Stimulated activated naive B cell treated with anti-CD40 and anti-IgM and Interleukin-4, amounts not matched to agents 10 μg/mL and 1 μg/mL and 100 μg/mL, for 72 hours (primary cell): ENCODE data around the gene UBTD2.
A peak's percentile ranks its signal among the peaks of the same experiment; 100 is the strongest.
"Not testable (repeated sequence)": the region's sequence is repeated elsewhere in the genome, so short reads cannot be mapped to it uniquely, and the experiment has no call there.

Experiments used
- ATAC-seq, 2 donors: fragments of 150-1000 bp; cut with Tn5 transposase; replicated peaks; 2 replicates each; pipeline ENCODE4 v1.10.0; 2021; ENCODE audit warnings: moderate library complexity in 1 of 2
- DNase-seq: peaks from one replicate; pipeline ENCODE4 v3.0.0; 2021
- H3K27ac Mint-ChIP-seq: one replicate; pipeline ENCODE4 v1.8.0; 2022; ENCODE audit warnings: mild to moderate bottlenecking, mixed read lengths
- H3K27me3 Mint-ChIP-seq, 2 donors: one replicate each; pipeline ENCODE4 v1.8.0; 2022; ENCODE audit warnings: mixed read lengths in 2 of 2
- H3K36me3 Mint-ChIP-seq, 2 donors: one replicate each; pipeline ENCODE4 v1.8.0; 2022; ENCODE audit warnings: mixed read lengths in 2 of 2, mild to moderate bottlenecking in 1 of 2
- H3K4me1 Mint-ChIP-seq, 2 donors: one replicate each; pipeline ENCODE4 v1.8.0; 2022; ENCODE audit warnings: mixed read lengths in 2 of 2, mild to moderate bottlenecking in 1 of 2
- H3K4me3 Mint-ChIP-seq, 2 donors: one replicate each; pipeline ENCODE4 v1.8.0; 2022; ENCODE audit warnings: mild to moderate bottlenecking in 2 of 2, mixed read lengths in 2 of 2, moderate library complexity in 1 of 2
- H3K9me3 Mint-ChIP-seq, 2 donors: one replicate each; pipeline ENCODE4 v1.8.0; 2022; ENCODE audit warnings: mixed read lengths in 2 of 2, mild to moderate bottlenecking in 1 of 2

Gene UBTD2

GRCh38 chr5:172213126-172213525 is 70.4 kb downstream of the UBTD2 start:
- Mint-ChIP-seq H3K36me3 (peaks cover 37 to 47% of the 10 kb centered on the region in 2 donors), H3K4me3 (no peak overlapping the region), H3K9me3 (no peaks in the 10 kb centered on the region), H3K27me3 (no peaks in the 10 kb centered on the region), H3K27ac (no peak overlapping the region), H3K4me1 (peaks cover 0 to 13% of the 10 kb centered on the region in 2 donors)
- ATAC-seq (no peak), DNase-seq (no peak)

- Mint-ChIP-seq H3K27ac (peak overlapping the region; percentile 11), H3K36me3 (peaks cover 32 to 47% of the 10 kb centered on the region in 2 donors), H3K27me3 (no peaks in the 10 kb centered on the region), H3K4me3 (no peak overlapping the region), H3K9me3 (no peaks in the 10 kb centered on the region), H3K4me1 (peaks cover 0 to 21% of the 10 kb centered on the region in 2 donors)
- no peak for ATAC-seq
- DNase-seq = no peak
These were observed 71.9 kb downstream of the UBTD2 start for GRCh38 chr5:172211676-172212075.

GRCh38 chr5:172209714-172210113 is 73.8 kb downstream of the UBTD2 start:
- Mint-ChIP-seq H3K36me3 (peaks cover 22 to 38% of the 10 kb centered on the region in 2 donors), H3K27me3 (no peaks in the 10 kb centered on the region), H3K4me1 (peaks cover 0 to 13% of the 10 kb centered on the region in 2 donors), H3K27ac (no peak overlapping the region), H3K9me3 (no peaks in the 10 kb centered on the region), H3K4me3 (no peak overlapping the region)
- no peak for ATAC-seq
- DNase-seq = no peak

- DNase-seq (no peak), ATAC-seq (no peak)
- Mint-ChIP-seq H3K27ac (no peak overlapping the region), H3K9me3 (no peaks in the 10 kb centered on the region), H3K27me3 (no peaks in the 10 kb centered on the region), H3K4me3 (no peak overlapping the region), H3K36me3 (peaks cover 18 to 34% of the 10 kb centered on the region in 2 donors), H3K4me1 (peaks cover 0 to 19% of the 10 kb centered on the region in 2 donors)
These were observed 76.1 kb downstream of the UBTD2 start for GRCh38 chr5:172207511-172207910.

- Mint-ChIP-seq H3K4me1 (peaks cover 0 to 20% of the 10 kb centered on the region in 2 donors), H3K36me3 (peaks cover 14 to 26% of the 10 kb centered on the region in 2 donors)
- DNase-seq, H3K4me3 Mint-ChIP-seq, H3K9me3 Mint-ChIP-seq, H3K27me3 Mint-ChIP-seq, ATAC-seq, H3K27ac Mint-ChIP-seq: not testable (repeated sequence)
These were observed 77.6 kb downstream of the UBTD2 start for GRCh38 chr5:172205984-172206383.

- DNase-seq (no peak), ATAC-seq (peak; percentile 51 to 52)
- Mint-ChIP-seq H3K4me3 (no peak overlapping the region), H3K27me3 (no peaks in the 10 kb centered on the region), H3K9me3 (no peaks in the 10 kb centered on the region), H3K27ac (no peak overlapping the region), H3K36me3 (no peaks in the 10 kb centered on the region), H3K4me1 (peaks cover 15 to 28% of the 10 kb centered on the region in 2 donors)
These were observed 83.1 kb downstream of the UBTD2 start for GRCh38 chr5:172200476-172200875.

- no peak for ATAC-seq
- Mint-ChIP-seq H3K36me3 (no peaks in the 10 kb centered on the region), H3K27me3 (no peaks in the 10 kb centered on the region), H3K4me1 (peaks cover 15 to 28% of the 10 kb centered on the region in 2 donors), H3K9me3 (no peaks in the 10 kb centered on the region), H3K27ac (peak overlapping the region; percentile 31), H3K4me3 (no peak overlapping the region)
- DNase-seq = no peak
These were observed 84.1 kb downstream of the UBTD2 start for GRCh38 chr5:172199446-172199845.

- not testable (repeated sequence) for H3K4me3 Mint-ChIP-seq, ATAC-seq, H3K36me3 Mint-ChIP-seq, H3K27me3 Mint-ChIP-seq, H3K27ac Mint-ChIP-seq, DNase-seq, H3K9me3 Mint-ChIP-seq
- H3K4me1 Mint-ChIP-seq = peaks cover 15 to 22% of the 10 kb centered on the region in 2 donors
These were observed 85.8 kb downstream of the UBTD2 start for GRCh38 chr5:172197775-172198174.

GRCh38 chr5:172194985-172195774 is 88.4 kb downstream of the UBTD2 start:
- ATAC-seq (no peak), DNase-seq (no peak)
- H3K4me3 Mint-ChIP-seq = no peak overlapping the region
- H3K36me3 Mint-ChIP-seq = no peaks in the 10 kb centered on the region
- peaks cover 9 to 13% of the 10 kb centered on the region in 2 donors for H3K4me1 Mint-ChIP-seq
- no peaks in the 10 kb centered on the region for H3K9me3 Mint-ChIP-seq
- no peak overlapping the region for H3K27ac Mint-ChIP-seq
- no peaks in the 10 kb centered on the region for H3K27me3 Mint-ChIP-seq

GRCh38 chr5:172193872-172194271 is 89.7 kb downstream of the UBTD2 start, which contains the start of gene EFCAB9:
Gene EFCAB9 (plus strand): TSS chr5:172194172. CDS start chr5:172194173, 1 bp downstream.
- Mint-ChIP-seq H3K4me3 (no peak within 1 kb of the TSS), H3K4me1 (peaks cover 3 to 7% of the 10 kb centered on the region in 2 donors), H3K27ac (no peak within 1 kb of the TSS), H3K9me3 (no peaks in the 10 kb centered on the region), H3K27me3 (no peaks in the 10 kb centered on the region), H3K36me3 (no peaks in the 10 kb centered on the region)
- DNase-seq = no peak
- ATAC-seq = no peak

- Mint-ChIP-seq H3K4me3 (no peak overlapping the region), H3K36me3 (peaks cover 18 to 28% of the 10 kb centered on the region in 2 donors), H3K9me3 (no peaks in the 10 kb centered on the region), H3K27me3 (no peaks in the 10 kb centered on the region), H3K27ac (no peak overlapping the region), H3K4me1 (peaks cover 16 to 23% of the 10 kb centered on the region in 2 donors)
- ATAC-seq (no peak), DNase-seq (no peak)
These were observed 93.8 kb downstream of the UBTD2 start for GRCh38 chr5:172189693-172190296.

GRCh38 chr5:172188893-172189692 is 94.5 kb downstream of the UBTD2 start:
- peak overlapping the region; percentile 94 to 98 for H3K4me3 Mint-ChIP-seq
- H3K4me1 Mint-ChIP-seq = peaks cover 22 to 30% of the 10 kb centered on the region in 2 donors
- H3K36me3 Mint-ChIP-seq = peaks cover 22 to 34% of the 10 kb centered on the region in 2 donors
- H3K9me3 Mint-ChIP-seq = no peaks in the 10 kb centered on the region
- peak overlapping the region; percentile 88 for H3K27ac Mint-ChIP-seq
- ATAC-seq = no peak
- no peak for DNase-seq
- no peaks in the 10 kb centered on the region for H3K27me3 Mint-ChIP-seq

- peak; percentile 95 for DNase-seq
- ATAC-seq = peak; percentile 73 to 82
- H3K36me3 Mint-ChIP-seq = peaks cover 25 to 39% of the 10 kb centered on the region in 2 donors
- H3K27me3 Mint-ChIP-seq = no peaks in the 10 kb centered on the region
- peak within 1 kb of the TSS; percentile 94 to 98 for H3K4me3 Mint-ChIP-seq
- H3K27ac Mint-ChIP-seq = peak within 1 kb of the TSS; percentile 98
- H3K4me1 Mint-ChIP-seq = peaks cover 25 to 35% of the 10 kb centered on the region in 2 donors
- H3K9me3 Mint-ChIP-seq = no peaks in the 10 kb centered on the region
These were observed 95.3 kb downstream of the UBTD2 start, which contains the start of gene STK10 for GRCh38 chr5:172188033-172188892. Gene STK10 (minus strand): TSS chr5:172188224. CDS start chr5:172188042, 182 bp downstream.
